ENCODE data around the gene STK32B. TPM values are rescaled to one million over a fixed set of nuclear protein-coding genes. Genes with fewer than 3 reads are reported as not detected.

Gene STK32B
- total and polyA plus RNA-seq, 2 of the 8 experiments (the other 6 are each of a cell fraction or from before 2014, with no cell fraction given), result 2.3 to 2.5 TPM

GRCh38 chr4:5458676-5459075 lies 407.4 kb downstream of the STK32B start:
- no peak overlapping the region for H3K27ac ChIP-seq (ENCODE audit: low read depth, low read length)
- FAIRE-seq, result no peak
- H3K4me1 ChIP-seq (replicated peaks in 1 of 4; ENCODE audit: control insufficient read depth in 3 of 4, insufficient read depth in 4 of 4, low read length in 3 of 4), result no peaks in the 10 kb centered on the region
- ChIA-PET CTCF (ENCODE audit: partially characterized antibody) (interaction anchor here (1.1 to 10.5 kb wide), 15 partner anchors 10 to 465 kb away, joined by 3 to 92 read pairs (median 8); partner anchors contain the start of gene STK32B), POLR2A (ENCODE audit: partially characterized antibody) (interaction anchor here (1.3 kb wide), 1 partner anchor 12 kb away, joined by 3 read pairs; no protein-coding TSS in a partner anchor)
- no peak overlapping the region for H3K4me2 ChIP-seq (ENCODE audit: insufficient read depth in 1 of 2, low read depth in 2 of 2, low read length in 2 of 2)
- H3K9me3 ChIP-seq (ENCODE audit: insufficient read depth in 2 of 2, low read depth in 1 of 2, low read length in 1 of 2), result no peaks in the 10 kb centered on the region
- no peak overlapping the region for H4K91ac ChIP-seq (replicated peaks; ENCODE audit: insufficient read length, low read length)
- H2BK120ac ChIP-seq (replicated peaks; ENCODE audit: low read depth, low read length), result no peak overlapping the region
- no peak overlapping the region for H2BK15ac ChIP-seq (ENCODE audit: low read length)
- no peaks in the 10 kb centered on the region; a peak in 1 of 4 replicates for H3K79me2 ChIP-seq (ENCODE audit: control insufficient read depth in 1 of 2, insufficient read depth in 2 of 2, low read length in 2 of 2)
- H3K9ac ChIP-seq (replicated peaks in 1 of 4; ENCODE audit: extremely low read depth in 1 of 4, low read depth in 3 of 4, low read length in 3 of 4), result no peak overlapping the region
- no peak overlapping the region for H3K14ac ChIP-seq (ENCODE audit: insufficient read length)
- no peak overlapping the region for H2BK12ac ChIP-seq (ENCODE audit: low read depth, low read length)
- H3K23ac ChIP-seq (ENCODE audit: insufficient read length), result no peak overlapping the region
- no peaks in the 10 kb centered on the region for H3K27me3 ChIP-seq (replicated peaks in 1 of 4; ENCODE audit: control insufficient read depth in 3 of 4, extremely low read depth in 1 of 4, insufficient read depth in 3 of 4, low read length in 3 of 4)
- H3K36me3 ChIP-seq (ENCODE audit: control insufficient read depth in 2 of 4, insufficient read depth in 4 of 4, low read length in 3 of 4), result no peaks in the 10 kb centered on the region
- H2AFZ ChIP-seq (ENCODE audit: low read length), result no peak overlapping the region
- peaks cover 4% of the 10 kb centered on the region; the same call in 1 of the 2 replicates for H3K23me2 ChIP-seq (ENCODE audit: low read depth, low read length)
- H3K4ac ChIP-seq (replicated peaks; ENCODE audit: insufficient read length, low read depth, low read length), result no peak overlapping the region
- H3K79me1 ChIP-seq (ENCODE audit: low read depth, low read length), result no peaks in the 10 kb centered on the region
- H3K4me3 ChIP-seq (ENCODE audit: extremely low read depth in 1 of 4, insufficient read depth in 2 of 4, low read depth in 3 of 4, low read length in 4 of 4), result no peak overlapping the region
- no peak overlapping the region for H3K56ac ChIP-seq (replicated peaks; ENCODE audit: insufficient read length, low read depth, low read length)
- H4K5ac ChIP-seq (ENCODE audit: insufficient read length, low read depth, low read length), result no peak overlapping the region
- no peak overlapping the region for H4K8ac ChIP-seq (ENCODE audit: extremely low read depth, insufficient read depth, low read length)
- no peak overlapping the region for H2AK5ac ChIP-seq (ENCODE audit: low read depth, low read length)
- no peak overlapping the region for H2BK20ac ChIP-seq (ENCODE audit: low read length)
- H4K20me1 ChIP-seq (replicated peaks in 1 of 2; ENCODE audit: control insufficient read depth in 1 of 2, insufficient read depth in 2 of 2, low read length in 2 of 2), result no peaks in the 10 kb centered on the region
- DNase-seq (ENCODE audit: low read depth in 1 of 2, low spot score in 2 of 2), result no peak
- 95% methylated on average over 8 of the region's 8 CpGs; no CpG with 5 or more reads in 1 of the 2 experiments for WGBS, 2 experiments (ENCODE audit: extremely low coverage in 1 of 2, insufficient coverage in 1 of 2, insufficient read length in 1 of 2, insufficient replicate concordance in 2 of 2, low coverage in 1 of 2, low lambda C conversion rate in 2 of 2, missing lambda C conversion rate in 1 of 2)
- no peak overlapping the region for H2BK5ac ChIP-seq (ENCODE audit: low read depth, low read length)
- no peak overlapping the region for H3K18ac ChIP-seq (ENCODE audit: extremely low read depth, low read length)
- TF ChIP-seq SP2 (IDR thresholded peaks at IDR 0.05; ENCODE audit: low read length) (no peak), EGR1 (IDR thresholded peaks at IDR 0.05; ENCODE audit: borderline replicate concordance, low read depth, low read length) (no peak), CHD2 (IDR thresholded peaks at IDR 0.05; ENCODE audit: low read length) (no peak), HDAC6 (IDR thresholded peaks at IDR 0.05; ENCODE audit: low read depth, low read length) (no peak), NANOG (IDR thresholded peaks at IDR 0.05; ENCODE audit: insufficient read depth, low read depth, low read length, poor library complexity, severe bottlenecking) (no peak), CBX8 (IDR thresholded peaks at IDR 0.05; ENCODE audit: borderline replicate concordance, low read depth, low read length) (no peak), RAD21 (IDR thresholded peaks at IDR 0.05 in 1 of 2, conservative IDR thresholded peaks at IDR 0.05 in 1 of 2; ENCODE audit: low read depth in 2 of 2, low read length in 2 of 2) (no peak), PHF8 (conservative IDR thresholded peaks at IDR 0.05; ENCODE audit: low read depth, low read length) (no peak), ATF2 (IDR thresholded peaks at IDR 0.05; ENCODE audit: low read length) (no peak), BACH1 (IDR thresholded peaks at IDR 0.05; ENCODE audit: low read length) (no peak), POLR2A (IDR thresholded peaks at IDR 0.05; ENCODE audit: control extremely low read depth in 1 of 2, low read depth in 2 of 2, low read length in 2 of 2) (no peak), TAF1 (IDR thresholded peaks at IDR 0.05; ENCODE audit: low read depth, low read length) (no peak), SAP30 (IDR thresholded peaks at IDR 0.05; ENCODE audit: insufficient read depth, insufficient replicate concordance, low read length) (no peak)

Data from H1 (cell line).